Frontal cortex (tissue), 4 donors: ENCODE measurements around the gene PRDM12. TPM values are rescaled to one million over a fixed set of nuclear protein-coding genes. Genes with fewer than 3 reads are reported as not detected.

Experiments
- DNase-seq, 2 donors: peaks; one replicate each; pipeline ENCODE4 v3.0.0; 2012; ENCODE audit warnings: low spot score in 2 of 2
- FAIRE-seq: peaks from 2 replicates; lab custom pipeline; 2012; peaks lifted over from hg19 to GRCh38; lab: Jason Lieb, UNC
- total RNA-seq: library from RNA; depleted of rRNA; stranded (reverse); fragments of >200 nt; gene quantifications from one replicate; pipeline ENCODE4 v1.2.3, GENCODE V29; 2014
- donor health status: control.
- donor health status: control.
- donor health status: control.

PRDM12 gene
- total RNA-seq = 0.41 TPM

DNA sequence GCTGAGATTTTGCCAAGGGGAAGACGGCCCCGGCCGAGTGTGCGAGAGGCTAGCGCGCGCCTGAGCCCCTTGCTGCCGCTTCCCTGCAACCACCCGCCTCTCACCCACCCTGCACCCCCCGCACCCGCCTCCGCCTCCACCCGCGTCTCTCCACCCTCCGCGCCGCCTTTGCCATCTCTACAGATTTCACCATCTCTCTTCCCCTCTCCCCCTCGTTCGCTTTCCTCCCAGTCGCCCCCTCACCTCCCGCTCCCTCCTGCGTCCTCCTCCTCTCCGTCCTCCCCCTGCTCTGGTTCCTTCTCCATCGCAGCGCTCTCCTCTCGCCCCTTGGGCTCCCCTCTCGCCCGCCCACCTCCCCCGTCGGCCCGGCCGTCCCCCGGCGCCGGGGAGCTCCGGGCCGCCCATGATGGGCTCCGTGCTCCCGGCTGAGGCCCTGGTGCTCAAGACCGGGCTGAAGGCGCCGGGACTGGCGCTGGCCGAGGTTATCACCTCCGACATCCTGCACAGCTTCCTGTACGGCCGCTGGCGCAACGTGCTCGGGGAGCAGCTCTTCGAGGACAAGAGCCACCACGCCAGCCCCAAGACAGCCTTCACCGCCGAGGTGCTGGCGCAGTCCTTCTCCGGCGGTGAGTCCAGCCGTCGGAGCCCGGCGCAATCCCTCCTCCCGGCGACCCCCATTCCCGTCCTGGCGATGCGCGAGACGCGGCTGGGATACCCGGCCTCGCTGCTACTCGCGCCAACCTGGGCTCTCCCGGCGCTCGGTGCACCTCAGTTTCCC lies at the start of gene PRDM12:
Gene PRDM12, plus strand, starts transcription at position 344 of the 778 bp plus-strand sequence. Its CDS starts 60 bp downstream, at position 404.
- DNase-seq (peak in 1 of 2 donors; percentile 46), FAIRE-seq (no peak)

DNA sequence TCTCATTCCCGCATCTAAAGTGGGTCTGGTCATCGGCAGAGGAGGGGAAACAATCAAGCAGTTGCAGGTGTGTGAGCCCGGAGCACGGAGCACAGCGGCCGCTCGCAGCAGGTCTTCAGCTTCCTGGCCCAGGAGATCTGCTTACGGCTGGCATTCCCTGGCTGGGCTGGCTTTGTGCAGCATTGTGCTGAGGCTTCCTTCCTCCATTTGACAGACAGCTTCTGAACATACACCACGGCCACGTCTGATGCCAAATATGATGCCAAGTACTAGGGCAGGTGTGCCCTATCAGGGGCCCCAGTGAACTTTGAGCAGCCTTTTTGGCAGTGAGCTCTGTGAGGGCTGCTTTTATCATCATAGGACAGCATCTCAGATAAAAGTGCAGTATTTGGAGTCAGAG lies 47.9 kb upstream of the PRDM12 start:
- FAIRE-seq (no peak), DNase-seq (no peak)

DNA sequence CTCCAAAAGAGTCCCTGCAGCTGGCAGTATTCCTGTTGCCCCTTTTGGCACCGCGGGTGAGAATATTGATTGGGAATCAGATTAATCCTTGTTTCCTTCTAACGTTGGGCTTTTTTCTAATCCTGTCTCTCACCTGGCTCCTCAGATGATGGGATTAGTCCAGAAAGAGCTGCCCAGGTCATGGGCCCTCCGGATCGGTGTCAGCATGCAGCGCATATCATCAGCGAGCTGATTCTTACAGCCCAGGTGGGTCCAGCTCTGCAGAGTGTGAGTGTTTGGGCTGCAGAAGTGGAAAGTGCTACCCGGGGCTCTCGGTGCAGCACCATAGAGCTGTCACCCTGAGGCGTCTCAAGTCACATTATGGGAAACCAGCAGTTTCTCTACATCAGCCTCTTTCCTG lies 40.9 kb upstream of the PRDM12 start:
- DNase-seq = no peak
- no peak for FAIRE-seq

DNA sequence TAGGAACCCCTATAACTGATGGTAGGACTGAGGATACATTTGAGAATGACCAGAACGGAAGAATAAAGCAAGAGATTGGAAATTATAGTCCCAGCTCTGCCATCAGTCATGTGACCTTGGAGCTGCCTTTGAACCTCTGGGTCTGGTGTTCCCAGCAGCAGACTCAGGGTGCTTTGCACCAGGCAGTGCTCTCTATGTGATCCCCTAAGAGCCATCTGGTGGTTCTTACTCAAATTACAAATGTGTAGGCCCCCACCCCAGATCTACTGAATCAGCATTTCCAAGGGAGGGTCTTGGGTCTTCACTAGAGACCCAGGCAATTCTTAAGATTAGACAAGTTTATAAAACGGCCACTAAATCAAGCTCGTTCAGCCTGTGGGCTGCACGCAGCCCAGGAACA lies 40.2 kb upstream of the PRDM12 start:
- FAIRE-seq = no peak

DNA sequence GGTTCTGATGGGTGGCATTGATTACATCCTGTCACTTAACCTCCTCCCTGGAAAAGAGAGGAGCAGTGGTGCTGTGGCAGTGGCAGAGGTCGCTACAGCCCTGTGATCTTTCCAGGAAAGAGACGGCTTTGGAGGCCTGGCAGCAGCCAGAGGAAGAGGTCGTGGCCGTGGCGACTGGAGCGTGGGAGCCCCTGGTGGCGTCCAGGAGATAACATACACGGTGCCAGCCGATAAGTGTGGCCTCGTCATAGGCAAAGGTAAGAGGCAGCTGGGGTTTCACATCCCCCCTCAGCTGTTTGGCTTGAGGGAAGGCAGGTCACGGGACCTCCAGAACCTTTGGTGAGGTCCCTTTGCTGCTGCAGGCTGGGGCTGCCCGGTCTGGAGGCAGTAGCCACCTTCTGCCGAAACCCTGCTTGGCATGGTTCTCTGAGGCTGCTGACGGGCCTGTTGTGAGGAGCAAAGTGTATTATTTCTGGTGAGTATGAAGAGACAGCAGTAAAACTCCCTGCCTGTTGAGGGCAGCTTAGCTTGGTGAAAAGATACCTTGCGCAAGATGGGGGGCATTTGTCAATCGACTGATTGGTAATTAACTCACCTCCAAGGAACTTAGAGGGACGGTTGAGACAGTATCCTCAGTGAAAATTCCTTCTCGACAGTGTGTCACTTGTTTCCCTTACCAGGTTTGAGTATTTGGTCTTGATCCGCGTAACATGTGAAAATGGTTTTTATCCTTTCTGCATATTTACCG lies 38.0 kb upstream of the PRDM12 start:
- FAIRE-seq = no peak
- DNase-seq = no peak

More for the DNA sequence above, 40.2 kb upstream of the PRDM12 start:
- DNase-seq = no peak

DNA sequence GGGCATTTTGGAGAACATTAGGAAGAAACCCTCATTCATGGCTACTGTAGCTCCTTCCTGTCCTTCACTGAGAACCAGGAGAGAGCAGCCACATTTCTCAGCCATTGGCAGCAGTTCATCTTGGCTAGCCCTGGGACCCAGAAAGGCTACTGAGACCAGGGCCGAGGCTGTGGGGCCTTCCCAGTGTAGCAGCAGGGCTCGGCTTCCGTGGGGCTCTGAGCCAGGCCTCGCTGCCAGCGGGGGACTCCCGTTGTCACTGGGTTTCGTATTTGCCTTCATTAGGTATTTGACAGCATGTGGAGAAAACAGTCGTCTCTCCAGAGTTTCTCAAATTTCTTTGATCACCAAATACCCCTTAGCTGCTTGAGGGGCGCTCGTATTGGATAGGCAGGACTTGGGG lies 37.3 kb upstream of the PRDM12 start:
- FAIRE-seq (no peak), DNase-seq (no peak)

DNA sequence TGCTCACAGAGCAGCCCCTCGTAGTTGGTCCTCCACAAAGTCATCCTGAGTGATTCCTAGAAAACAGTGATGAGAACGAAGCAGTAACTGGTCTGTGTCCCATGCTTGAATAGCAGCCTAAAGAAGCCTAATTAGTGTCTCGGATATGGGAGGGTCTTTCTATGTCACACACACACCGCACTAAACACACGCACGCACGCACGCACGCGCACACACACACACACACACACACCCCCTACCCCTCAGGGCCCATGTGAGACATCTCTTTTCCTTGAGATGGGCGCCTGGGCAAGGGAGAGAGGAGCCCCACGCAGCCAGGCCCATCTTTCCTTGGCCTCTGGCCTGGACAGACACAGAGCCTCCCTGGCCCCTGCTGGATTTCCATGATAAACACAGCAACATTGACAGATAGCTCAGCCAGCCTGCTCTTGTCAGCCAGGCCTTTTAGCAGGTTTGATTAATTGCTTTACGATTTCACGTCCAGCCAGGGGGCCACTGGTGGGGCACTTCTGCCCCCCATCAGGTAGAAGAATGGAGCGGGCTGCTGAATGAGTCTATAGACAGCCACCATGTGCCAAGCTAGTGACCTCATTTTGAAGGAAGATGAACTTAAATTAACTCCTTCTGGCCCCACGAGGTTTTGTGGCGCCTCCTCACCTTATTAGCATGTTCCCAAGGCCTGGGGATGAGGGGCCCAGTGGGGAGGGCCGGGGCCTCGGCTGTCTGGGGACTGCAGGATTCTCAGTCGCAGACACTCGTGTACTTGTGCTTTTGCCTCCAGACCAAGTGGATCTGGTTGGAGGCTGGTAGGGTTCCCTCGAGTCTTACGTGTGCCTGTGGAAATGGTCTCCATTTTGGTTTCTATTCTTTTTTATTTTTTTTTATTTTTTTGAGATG lies 36.2 kb upstream of the PRDM12 start:
- FAIRE-seq = no peak
- no peak for DNase-seq

DNA sequence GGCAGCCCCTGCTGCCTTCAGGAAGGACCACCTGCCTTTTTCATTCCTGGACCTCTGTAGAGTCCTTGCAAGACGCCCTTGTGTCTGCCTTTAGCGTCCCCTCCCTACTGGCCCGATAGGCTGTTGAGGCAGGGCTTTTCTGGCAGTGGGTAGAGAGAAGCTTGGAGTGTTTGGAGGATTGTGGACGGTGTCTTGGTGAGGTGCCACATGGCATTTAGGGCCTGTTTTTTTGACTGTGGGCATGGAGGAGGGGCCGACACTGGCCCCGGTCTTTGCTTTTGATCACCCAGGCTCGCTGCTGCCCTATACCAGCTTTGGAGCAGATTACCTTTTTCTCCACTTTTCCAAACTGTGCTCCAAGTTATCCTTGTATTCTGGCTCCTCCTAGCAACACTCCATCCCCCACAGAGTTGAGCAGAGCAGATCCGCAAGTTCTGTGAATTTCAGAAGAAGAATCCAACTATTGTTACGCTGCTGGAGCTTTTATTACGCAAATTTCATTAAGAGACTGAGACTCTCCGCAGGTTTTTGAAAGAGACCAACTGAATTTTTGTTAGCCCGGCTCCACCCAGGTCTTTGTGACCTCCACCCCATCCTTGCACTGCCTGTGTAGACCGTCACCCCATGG lies 34.8 kb upstream of the PRDM12 start:
- DNase-seq (peak in 1 of 2 donors; percentile 50), FAIRE-seq (no peak)

DNA sequence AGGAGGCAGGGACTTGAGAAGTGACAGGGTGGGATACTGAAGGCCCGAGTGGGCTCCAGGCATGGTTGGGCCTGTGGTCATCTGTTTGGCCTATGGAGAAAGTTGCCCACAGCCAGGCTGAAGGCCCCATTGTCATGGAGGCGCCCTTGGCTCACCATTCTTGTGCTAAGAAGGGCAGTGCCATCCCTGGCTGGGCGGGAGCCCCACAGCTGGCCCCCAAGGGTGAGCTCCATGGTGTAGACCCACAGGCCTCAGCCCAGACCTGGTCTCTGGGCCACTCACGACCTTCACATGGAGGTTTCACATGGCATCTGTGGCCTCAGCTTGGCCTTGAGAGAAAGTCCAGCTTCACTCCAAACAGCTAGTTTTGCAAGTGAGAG lies 34.3 kb upstream of the PRDM12 start:
- DNase-seq (no peak), FAIRE-seq (no peak)

DNA sequence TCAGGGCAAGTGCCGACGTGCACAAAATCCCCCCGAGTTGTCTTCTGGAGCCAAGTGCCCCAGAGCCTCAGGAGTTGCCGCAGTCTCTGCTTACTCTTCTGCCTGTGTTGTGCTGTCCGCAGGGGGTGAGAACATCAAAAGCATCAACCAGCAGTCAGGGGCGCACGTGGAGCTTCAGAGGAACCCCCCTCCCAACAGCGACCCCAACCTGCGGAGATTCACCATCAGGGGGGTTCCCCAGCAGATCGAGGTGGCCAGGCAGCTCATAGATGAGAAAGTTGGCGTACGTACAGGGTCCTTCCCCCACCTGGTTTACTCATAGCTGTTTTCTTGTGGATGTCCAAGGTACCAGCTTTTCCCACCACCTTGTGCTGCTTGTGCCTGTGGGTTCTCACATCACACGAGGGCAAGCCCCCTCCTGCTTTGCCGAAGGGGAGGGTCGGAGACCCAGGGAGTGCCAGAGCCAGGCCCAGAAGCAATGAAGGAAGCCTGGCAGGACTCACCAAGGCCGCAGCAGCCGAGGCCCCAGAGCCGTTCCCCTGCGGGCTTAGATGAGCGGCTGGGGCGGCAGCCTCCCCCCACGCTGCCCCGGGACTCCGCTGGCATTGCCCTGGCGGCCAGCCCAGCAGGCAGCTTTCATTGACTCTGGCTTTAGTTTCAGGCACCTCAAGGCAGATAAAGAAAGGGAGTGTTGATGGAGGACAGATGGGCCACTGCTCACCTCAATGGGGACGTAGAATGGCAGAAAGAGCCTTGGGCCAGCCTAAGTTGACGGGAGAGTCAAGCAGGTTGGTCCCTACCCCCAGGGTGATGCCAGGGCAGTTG lies 33.7 kb upstream of the PRDM12 start:
- FAIRE-seq = no peak
- no peak for DNase-seq

DNA sequence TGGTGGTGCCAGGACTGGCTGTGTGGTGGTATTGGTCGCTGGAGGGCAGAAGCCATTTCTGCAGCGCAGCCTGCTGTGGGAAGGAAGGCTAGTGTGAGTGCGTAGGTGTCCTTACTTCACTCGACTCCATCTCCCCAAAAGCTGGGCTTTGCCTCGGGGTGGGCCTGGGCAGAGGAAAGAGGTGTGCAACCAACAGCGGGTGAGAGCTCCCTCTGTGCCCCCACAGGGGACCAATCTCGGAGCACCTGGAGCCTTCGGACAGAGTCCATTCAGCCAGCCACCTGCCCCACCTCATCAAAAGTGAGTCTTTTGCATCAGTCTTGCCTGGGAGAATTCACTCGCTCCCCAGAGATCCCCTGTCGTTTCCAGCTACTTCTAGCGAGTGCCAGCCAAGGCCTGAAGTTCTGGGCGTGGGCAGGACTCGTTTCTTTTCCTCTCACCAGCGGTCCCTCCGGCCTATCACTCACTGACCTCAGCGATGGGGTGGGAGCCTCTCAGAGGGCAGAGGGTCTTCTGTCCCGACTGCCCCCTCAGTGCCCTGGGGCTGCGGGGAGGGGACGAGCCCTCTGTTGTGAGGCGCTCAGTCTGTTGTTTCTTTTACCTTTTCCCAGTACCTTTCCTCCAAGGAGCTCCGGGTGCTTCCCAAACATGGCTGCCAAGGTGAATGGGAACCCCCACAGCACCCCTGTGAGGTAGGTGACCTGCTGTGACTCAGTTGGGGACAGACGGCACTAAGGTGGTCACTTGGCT lies 32.9 kb upstream of the PRDM12 start:
- DNase-seq = no peak
- no peak for FAIRE-seq

DNA sequence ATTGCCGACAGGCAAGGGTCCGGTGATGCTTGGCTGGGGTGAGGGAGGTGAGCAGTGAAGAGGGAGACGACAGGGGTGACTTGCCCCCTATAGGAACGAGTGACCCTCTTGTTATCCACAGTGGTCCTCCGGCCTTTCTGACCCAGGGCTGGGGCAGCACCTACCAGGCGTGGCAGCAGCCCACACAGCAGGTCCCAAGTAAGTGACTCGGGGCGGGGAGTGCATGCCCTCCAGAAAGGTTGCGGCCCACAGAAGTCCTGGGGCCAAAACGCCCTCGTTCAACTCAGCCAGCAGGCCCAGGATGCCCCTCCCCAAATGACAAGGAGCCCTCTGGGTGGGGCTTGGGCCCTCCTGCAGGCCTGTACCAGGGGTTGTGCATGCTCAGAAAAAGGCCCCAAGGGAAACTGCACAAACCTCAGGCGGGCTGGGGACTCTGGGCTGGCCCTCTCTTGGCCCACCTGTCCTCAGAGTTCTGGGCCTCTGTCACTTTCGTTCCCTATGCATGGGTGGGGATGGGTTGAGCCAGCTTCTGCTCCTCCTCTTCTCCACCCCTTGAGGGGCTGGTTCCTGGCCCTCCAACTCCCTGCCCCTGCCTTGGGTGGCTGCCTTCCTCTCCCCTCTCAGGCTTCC lies 32.2 kb upstream of the PRDM12 start:
- no peak for DNase-seq
- no peak for FAIRE-seq

DNA sequence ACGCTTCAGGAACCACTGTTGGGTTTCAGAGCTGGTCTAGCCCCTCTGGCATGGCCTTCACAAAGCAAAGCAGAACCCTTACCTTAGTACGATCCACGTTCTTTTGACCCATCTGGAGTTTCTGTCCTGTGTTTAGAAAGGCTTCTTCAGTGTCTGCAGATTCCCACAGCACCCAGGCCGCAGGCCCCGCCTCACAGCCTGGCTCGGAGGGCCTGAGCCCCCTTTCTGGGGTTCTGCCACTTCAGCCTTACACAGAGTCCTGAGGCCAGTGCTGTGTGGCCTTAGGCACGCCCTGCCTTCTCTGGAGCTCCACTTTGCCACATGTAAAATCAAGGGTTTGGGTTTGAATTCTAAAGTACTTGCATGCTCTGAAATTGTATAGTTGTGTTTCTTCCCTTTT lies 31.6 kb upstream of the PRDM12 start:
- DNase-seq = no peak
- FAIRE-seq = no peak

DNA sequence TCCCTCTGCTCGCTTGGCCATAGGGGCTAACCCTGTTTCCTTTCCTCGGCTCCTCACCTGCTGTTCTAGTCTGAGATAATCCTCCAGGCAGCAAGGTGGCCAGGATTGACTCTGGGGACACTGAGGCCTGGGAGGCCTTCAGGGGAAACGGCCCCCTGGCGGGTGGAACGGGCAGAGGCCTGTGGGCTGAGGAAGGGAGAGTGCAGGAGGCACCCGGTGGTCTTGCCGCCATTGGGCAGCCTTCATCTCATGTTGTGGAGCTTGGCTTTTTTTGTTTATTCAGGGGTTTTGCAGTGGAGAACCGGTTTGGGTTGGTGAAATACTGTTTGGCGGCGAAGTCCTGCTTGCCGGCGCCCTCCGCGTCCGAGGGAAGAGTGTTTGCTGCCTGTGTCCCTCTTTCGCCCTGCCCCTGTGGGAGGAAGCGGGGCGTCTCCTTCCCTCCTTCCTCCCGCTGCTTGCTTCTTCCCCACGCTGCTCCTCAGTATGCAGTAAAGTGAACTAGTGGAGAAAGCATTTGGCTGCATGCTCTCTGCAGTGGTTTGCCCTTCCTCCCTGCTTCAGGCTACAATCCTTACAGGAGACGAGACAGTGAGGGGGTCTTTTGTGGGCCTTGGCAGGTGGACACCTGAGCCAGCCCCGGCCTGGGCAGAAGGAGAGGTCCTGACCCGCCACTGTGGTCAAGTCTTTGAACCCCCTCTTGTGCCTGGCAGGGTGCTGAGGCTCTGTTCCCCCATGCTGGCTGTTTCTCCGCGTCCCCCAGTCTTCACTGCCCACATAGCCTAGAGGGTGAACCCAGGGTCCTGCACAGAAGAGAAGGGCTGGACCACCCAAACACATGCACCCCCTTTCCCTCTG lies 30.8 kb upstream of the PRDM12 start:
- no peak for FAIRE-seq
- DNase-seq = no peak

DNA sequence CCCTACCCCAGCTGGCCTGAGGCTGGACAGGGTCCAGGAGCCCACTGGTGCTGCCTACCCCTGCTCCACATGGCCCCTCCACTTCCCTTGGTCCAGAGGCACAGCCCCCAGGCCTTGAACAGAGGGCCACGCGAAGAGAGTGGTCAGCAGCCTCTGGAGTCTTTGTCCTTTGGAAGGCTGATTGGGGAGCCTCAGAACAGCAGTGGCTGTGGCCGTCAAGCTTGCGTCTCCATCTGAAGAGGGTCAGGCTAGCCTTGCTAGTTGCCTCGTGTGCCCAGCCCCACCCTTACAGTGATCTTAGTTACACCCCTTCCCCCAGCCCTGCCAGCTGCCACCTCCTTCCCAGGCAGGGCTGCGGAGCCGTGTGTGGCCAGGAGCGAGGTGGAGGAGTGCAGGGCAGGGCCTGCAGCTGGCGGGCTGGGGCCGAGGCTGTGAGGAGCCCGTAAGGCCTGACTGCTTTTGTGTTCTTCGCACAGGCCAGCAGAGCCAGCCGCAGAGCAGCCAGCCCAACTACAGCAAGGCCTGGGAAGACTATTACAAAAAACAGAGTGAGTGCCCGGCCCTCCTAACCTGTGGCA lies 30.1 kb upstream of the PRDM12 start:
- FAIRE-seq = no peak
- no peak for DNase-seq

DNA sequence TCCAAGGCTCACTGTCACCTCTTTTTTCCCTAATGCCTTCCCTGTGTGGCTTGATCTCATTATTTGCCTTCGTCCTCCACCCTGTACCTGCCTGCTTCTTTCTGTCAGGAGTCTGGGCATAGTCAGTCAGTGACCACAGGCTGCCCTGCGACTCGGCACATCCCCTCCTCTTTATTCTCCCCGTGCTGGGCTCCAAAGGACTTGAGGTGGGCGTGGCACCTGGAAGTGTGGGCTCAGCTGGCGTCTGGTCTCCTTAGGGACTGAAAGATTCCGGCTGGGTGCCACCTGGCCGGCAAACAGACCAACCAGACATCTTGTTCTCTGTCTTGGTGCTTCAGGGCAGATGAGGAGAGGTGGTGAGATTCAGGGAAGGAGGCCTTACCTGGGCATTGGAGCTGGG lies 29.6 kb upstream of the PRDM12 start:
- DNase-seq = no peak

DNA sequence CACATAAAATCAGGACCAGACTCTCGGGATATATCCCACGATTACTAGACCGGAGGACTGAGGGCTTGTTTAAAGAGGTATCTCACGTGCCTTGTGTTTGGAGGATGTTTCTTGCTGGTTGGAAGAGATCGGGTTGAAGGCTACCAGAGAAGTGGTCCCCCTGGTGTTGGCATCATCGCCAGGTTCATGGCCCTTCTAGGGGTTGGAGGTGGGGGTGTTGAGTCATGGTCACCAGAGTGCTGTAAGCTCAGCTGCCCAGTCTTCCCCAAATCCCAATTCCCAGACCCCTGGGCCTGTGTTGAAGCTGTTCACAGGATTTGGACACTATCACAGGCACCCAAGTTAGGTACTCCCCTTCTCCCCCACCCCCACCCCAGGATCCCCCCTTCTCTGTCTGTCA lies 29.1 kb upstream of the PRDM12 start:
- FAIRE-seq (no peak), DNase-seq (no peak)

More for the DNA sequence above, 29.6 kb upstream of the PRDM12 start:
- no peak for FAIRE-seq
